BE2C (cell line): ENCODE data around the gene METAP1.
"Not testable (repeated sequence)": the region's sequence is repeated elsewhere in the genome, so short reads cannot be mapped to it uniquely, and the experiment has no call there.

ENCODE experiments used
- DNase-seq: peaks from one replicate; pipeline ENCODE4 v3.0.0-alpha.2; 2020
- H3K27me3 ChIP-seq: fragments of 250-450 bp; sonication (Bioruptor Pico); 2 replicates; pipeline ENCODE4 v1.5.1; 2020; ENCODE audit warnings: mild to moderate bottlenecking
- H3K36me3 ChIP-seq: fragments of 250-450 bp; sonication (Bioruptor Pico); 2 replicates; pipeline ENCODE4 v1.5.1; 2020; ENCODE audit warnings: mild to moderate bottlenecking
- H3K4me1 ChIP-seq: fragments of 250-450 bp; sonication (Bioruptor Pico); 2 replicates; pipeline ENCODE4 v1.5.1; 2020
- H3K4me3 ChIP-seq: 2 replicates; pipeline ENCODE4 v1.5.1; 2011; ENCODE audit warnings: low read depth, low read length
- H3K9me3 ChIP-seq: fragments of 250-450 bp; sonication (Bioruptor Pico); 2 replicates; pipeline ENCODE4 v1.5.1; 2020
- TF ChIP-seq, protein P1 (sequence below): IDR thresholded peaks from 2 replicates; pipeline ENCODE4 v1.5.1; 2012; ENCODE audit warnings: mild to moderate bottlenecking, low read depth, low read length

The METAP1 gene

DNA sequence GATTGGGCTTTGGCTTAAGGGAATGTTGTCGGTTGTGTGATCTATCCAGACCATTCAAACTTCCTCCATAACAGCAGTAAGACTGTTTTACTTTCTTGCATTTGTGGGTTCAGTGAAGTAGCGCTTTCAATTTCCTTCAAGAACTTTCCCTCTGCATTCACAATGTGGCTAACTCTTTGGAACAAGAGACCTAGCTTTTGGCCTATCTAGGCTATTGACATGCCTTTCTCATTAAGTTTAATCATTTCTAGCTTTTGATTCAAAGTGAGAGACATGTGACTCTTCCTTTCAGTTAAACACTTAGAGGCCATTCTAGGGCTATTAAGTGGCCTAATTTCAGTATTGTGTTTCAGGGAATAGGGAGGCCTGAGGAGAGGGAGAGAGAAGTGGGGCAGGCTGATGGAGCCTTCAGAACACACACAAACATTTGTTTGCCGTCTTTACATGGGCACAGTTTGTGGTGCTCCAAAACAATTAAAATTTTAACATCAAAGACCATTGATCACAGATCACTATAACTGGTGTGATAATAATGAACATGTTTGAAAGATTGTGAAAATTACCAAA, 59.0 kb downstream of the METAP1 start:
- Histone ChIP-seq H3K36me3 (peaks cover 33% of the 10 kb centered on the region), H3K9me3 (no peaks in the 10 kb centered on the region), H3K27me3 (no peaks in the 10 kb centered on the region), H3K4me1 (peaks cover 6% of the 10 kb centered on the region), H3K4me3 (no peak overlapping the region)
- TF ChIP-seq, protein P1, sequence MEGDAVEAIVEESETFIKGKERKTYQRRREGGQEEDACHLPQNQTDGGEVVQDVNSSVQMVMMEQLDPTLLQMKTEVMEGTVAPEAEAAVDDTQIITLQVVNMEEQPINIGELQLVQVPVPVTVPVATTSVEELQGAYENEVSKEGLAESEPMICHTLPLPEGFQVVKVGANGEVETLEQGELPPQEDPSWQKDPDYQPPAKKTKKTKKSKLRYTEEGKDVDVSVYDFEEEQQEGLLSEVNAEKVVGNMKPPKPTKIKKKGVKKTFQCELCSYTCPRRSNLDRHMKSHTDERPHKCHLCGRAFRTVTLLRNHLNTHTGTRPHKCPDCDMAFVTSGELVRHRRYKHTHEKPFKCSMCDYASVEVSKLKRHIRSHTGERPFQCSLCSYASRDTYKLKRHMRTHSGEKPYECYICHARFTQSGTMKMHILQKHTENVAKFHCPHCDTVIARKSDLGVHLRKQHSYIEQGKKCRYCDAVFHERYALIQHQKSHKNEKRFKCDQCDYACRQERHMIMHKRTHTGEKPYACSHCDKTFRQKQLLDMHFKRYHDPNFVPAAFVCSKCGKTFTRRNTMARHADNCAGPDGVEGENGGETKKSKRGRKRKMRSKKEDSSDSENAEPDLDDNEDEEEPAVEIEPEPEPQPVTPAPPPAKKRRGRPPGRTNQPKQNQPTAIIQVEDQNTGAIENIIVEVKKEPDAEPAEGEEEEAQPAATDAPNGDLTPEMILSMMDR = no peak
- no peak for DNase-seq

DNA sequence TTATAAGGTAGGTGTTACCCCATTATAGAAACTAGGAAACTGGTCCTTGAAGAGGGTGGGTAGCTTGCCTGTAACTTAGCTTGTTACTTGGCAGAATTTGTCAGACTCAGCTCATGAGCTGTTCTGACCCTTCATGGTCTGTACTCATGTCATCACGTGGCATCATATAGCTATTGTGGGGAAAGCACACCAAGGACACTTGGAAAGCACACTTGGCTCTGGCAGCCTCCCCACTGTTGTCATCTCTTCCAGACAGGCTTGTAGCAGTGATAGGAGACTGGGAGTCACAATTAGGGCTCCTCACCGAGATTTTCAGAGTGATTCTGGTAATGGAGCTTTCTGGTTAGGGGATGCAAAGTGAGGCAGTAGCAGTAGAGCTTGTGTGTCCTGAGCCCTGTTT, 62.7 kb downstream of the METAP1 start:
- H3K36me3 ChIP-seq = peaks cover 27% of the 10 kb centered on the region
- no peaks in the 10 kb centered on the region for H3K27me3 ChIP-seq
- TF ChIP-seq, protein P1 = no peak
- H3K9me3 ChIP-seq = no peaks in the 10 kb centered on the region
- DNase-seq = no peak
- H3K4me1 ChIP-seq = peaks cover 4% of the 10 kb centered on the region
- H3K4me3 ChIP-seq = no peak overlapping the region

DNA sequence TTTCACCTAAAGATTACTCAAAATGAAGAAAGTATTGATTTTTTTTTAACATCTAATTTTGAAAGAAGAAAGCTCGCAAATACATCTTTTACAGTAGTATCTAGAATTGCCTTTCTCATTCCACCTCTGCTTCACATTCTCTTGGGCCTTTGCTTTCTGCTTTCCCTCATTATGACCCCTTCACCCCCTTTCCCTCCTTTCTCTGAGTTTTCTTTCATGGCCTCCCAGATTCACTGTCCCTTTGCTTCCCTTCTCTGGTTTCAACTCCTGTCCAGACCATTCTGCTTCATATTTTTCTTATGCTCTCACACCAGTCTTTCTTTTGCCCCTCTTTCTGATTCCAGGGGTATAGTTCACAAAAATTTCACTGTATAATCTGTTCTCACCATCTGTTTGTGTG, 64.0 kb downstream of the METAP1 start:
- Histone ChIP-seq H3K4me3 (no peak overlapping the region), H3K36me3 (peaks cover 33% of the 10 kb centered on the region), H3K9me3 (no peaks in the 10 kb centered on the region), H3K27me3 (no peaks in the 10 kb centered on the region), H3K4me1 (peaks cover 4% of the 10 kb centered on the region)
- TF ChIP-seq, protein P1 = no peak
- DNase-seq = no peak

DNA sequence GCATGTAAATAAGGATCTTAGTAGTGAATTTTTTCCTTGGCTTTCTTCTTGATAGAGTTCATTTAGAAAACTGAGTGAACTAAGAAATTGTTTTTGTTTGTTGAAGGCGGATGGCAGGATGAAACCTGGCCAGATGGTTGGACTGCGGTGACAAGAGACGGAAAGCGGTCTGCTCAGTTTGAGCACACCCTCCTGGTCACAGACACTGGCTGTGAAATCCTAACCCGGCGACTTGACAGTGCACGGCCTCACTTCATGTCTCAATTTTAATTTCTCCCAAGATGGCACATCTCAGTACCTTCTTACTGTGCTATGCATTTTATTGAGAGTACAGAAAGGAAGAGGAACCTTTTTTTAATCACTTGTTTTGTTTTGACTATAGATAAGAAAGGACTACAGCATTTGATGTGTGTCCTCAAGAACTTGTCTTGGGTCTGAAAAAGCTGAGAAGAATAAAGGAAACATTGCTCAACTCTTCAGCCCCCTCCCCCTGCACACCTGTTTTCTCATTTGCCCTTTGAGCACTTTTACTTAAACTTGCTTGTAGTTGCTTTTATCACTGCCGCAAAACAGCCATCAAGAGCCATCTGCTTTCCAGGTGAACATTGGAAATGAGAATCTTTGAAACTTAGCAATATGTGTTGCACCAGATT, 65.7 kb downstream of the METAP1 start:
- H3K36me3 ChIP-seq = peaks cover 35% of the 10 kb centered on the region
- H3K9me3 ChIP-seq = no peaks in the 10 kb centered on the region
- no peak overlapping the region for H3K4me3 ChIP-seq
- DNase-seq = no peak
- no peaks in the 10 kb centered on the region; the same call in 1 of the 2 replicates for H3K4me1 ChIP-seq
- no peaks in the 10 kb centered on the region for H3K27me3 ChIP-seq
- TF ChIP-seq, protein P1 = no peak

DNA sequence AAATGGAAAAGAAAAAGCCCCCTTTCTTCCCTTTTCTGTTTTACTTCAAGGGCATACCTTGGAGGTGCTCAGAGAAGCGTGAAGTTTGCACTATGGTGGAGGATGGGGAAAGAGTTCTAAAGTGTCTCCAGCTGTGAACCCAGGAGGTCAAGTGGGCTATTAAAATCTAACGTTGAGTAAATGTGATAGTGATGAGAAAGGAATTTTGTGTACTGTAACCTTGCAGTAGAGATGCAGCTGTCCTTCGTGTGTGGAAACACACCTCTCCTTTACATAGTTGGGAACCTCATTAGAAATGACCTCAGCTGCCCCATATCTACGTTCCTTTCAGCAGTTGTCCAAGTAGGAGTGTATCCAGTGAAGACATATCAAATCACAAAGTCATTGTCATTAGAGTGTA, 66.6 kb downstream of the METAP1 start:
- DNase-seq = no peak
- no peaks in the 10 kb centered on the region for H3K4me1 ChIP-seq
- no peaks in the 10 kb centered on the region for H3K27me3 ChIP-seq
- TF ChIP-seq, protein P1 = no peak
- H3K36me3 ChIP-seq = peaks cover 42% of the 10 kb centered on the region
- H3K9me3 ChIP-seq = no peaks in the 10 kb centered on the region
- H3K4me3 ChIP-seq = no peak overlapping the region

DNA sequence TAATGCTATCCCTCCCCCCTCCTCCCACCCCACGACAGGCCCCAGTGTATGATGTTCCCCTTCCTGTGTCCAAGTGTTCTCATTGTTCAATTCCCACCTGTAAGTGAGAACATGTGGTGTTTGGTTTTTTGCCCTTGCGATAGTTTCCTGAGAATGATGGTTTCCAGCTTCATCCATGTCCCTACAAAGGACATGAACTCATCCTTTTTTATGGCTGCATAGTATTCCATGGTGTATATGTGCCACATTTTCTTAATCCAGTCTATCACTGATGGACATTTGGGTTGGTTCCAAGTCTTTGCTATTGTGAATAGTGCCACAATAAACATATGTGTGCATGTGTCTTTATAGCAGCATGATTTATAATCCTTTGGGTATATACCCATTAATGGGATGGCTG, 70.0 kb downstream of the METAP1 start:
- H3K27me3 ChIP-seq, H3K9me3 ChIP-seq, H3K4me3 ChIP-seq, DNase-seq, H3K4me1 ChIP-seq: not testable (repeated sequence)
- H3K36me3 ChIP-seq = peaks cover 34% of the 10 kb centered on the region
